ENCODE results near the gene CTDP1.

Gene CTDP1

GRCh38 chr18:79668203-79668602, 11.4 kb upstream of the CTDP1 start:
- no peaks in the 10 kb centered on the region for H3F3A ChIP-seq (ENCODE audit: insufficient read depth, low read length)
- H3K9me2 ChIP-seq (replicated peaks; ENCODE audit: insufficient read depth, low read length) = no peaks in the 10 kb centered on the region
- no peak overlapping the region for H3K27ac ChIP-seq (ENCODE audit: low read length)
- H3K27me3 ChIP-seq (replicated peaks; ENCODE audit: insufficient read depth, low read length) = no peaks in the 10 kb centered on the region
- H3K4me3 ChIP-seq (ENCODE audit: low read length) = no peak overlapping the region
- no peaks in the 10 kb centered on the region for H3K36me3 ChIP-seq (replicated peaks; ENCODE audit: insufficient read depth, low read length)
- H3K9me3 ChIP-seq (replicated peaks; ENCODE audit: insufficient read depth, low read length) = no peaks in the 10 kb centered on the region
- no peak overlapping the region for H3K9ac ChIP-seq (ENCODE audit: low read length)
- no peaks in the 10 kb centered on the region for H4K20me1 ChIP-seq (ENCODE audit: insufficient read depth, low read length)
- no peak overlapping the region for H2AFZ ChIP-seq (ENCODE audit: low read length)
- no peaks in the 10 kb centered on the region for H3K4me1 ChIP-seq (ENCODE audit: low read length)
- H3K4me2 ChIP-seq (ENCODE audit: low read depth, low read length) = no peak overlapping the region
- TF ChIP-seq EZH2 (optimal IDR thresholded peaks at IDR 0.05; ENCODE audit: low read depth, low read length) (no peak), EZH2phosphoT487 (IDR thresholded peaks at IDR 0.05; ENCODE audit: low read length) (no peak), CTCF (IDR thresholded peaks at IDR 0.05; ENCODE audit: low read length) (no peak)
- no peaks in the 10 kb centered on the region for H3K79me2 ChIP-seq (ENCODE audit: low read length)
- DNase-seq = no peak

- Histone ChIP-seq H3K27ac (ENCODE audit: low read length) (no peak overlapping the region), H3K79me2 (ENCODE audit: low read length) (no peaks in the 10 kb centered on the region), H3K9me3 (replicated peaks; ENCODE audit: insufficient read depth, low read length) (no peaks in the 10 kb centered on the region), H3K4me1 (ENCODE audit: low read length) (no peaks in the 10 kb centered on the region), H2AFZ (ENCODE audit: low read length) (no peak overlapping the region), H3K9ac (ENCODE audit: low read length) (no peak overlapping the region), H3K4me2 (ENCODE audit: low read depth, low read length) (no peak overlapping the region), H3F3A (ENCODE audit: insufficient read depth, low read length) (no peaks in the 10 kb centered on the region), H4K20me1 (ENCODE audit: insufficient read depth, low read length) (no peaks in the 10 kb centered on the region), H3K9me2 (replicated peaks; ENCODE audit: insufficient read depth, low read length) (no peaks in the 10 kb centered on the region), H3K4me3 (ENCODE audit: low read length) (no peak overlapping the region), H3K27me3 (replicated peaks; ENCODE audit: insufficient read depth, low read length) (no peaks in the 10 kb centered on the region), H3K36me3 (replicated peaks; ENCODE audit: insufficient read depth, low read length) (no peaks in the 10 kb centered on the region)
- DNase-seq = no peak
- TF ChIP-seq EZH2phosphoT487 (IDR thresholded peaks at IDR 0.05; ENCODE audit: low read length) = no peak
- TF ChIP-seq EZH2 (optimal IDR thresholded peaks at IDR 0.05; ENCODE audit: low read depth, low read length) = no peak
- no peak for TF ChIP-seq CTCF (IDR thresholded peaks at IDR 0.05; ENCODE audit: low read length)
Measured at GRCh38 chr18:79672490-79673276, 6.9 kb upstream of the CTDP1 start.

GRCh38 chr18:79677221-79677620, 2.4 kb upstream of the CTDP1 start:
- TF ChIP-seq EZH2phosphoT487 (IDR thresholded peaks at IDR 0.05; ENCODE audit: low read length) (no peak), EZH2 (optimal IDR thresholded peaks at IDR 0.05; ENCODE audit: low read depth, low read length) (no peak), CTCF (IDR thresholded peaks at IDR 0.05; ENCODE audit: low read length) (no peak)
- Histone ChIP-seq H3F3A (ENCODE audit: insufficient read depth, low read length) (no peaks in the 10 kb centered on the region), H3K27me3 (replicated peaks; ENCODE audit: insufficient read depth, low read length) (no peaks in the 10 kb centered on the region), H3K9me3 (replicated peaks; ENCODE audit: insufficient read depth, low read length) (no peaks in the 10 kb centered on the region), H3K27ac (ENCODE audit: low read length) (no peak overlapping the region), H3K4me3 (ENCODE audit: low read length) (no peak overlapping the region), H3K4me2 (ENCODE audit: low read depth, low read length) (no peak overlapping the region), H4K20me1 (ENCODE audit: insufficient read depth, low read length) (no peaks in the 10 kb centered on the region), H3K4me1 (ENCODE audit: low read length) (peaks cover 15% of the 10 kb centered on the region; the same call in 1 of the 2 replicates), H3K9ac (ENCODE audit: low read length) (no peak overlapping the region), H3K9me2 (replicated peaks; ENCODE audit: insufficient read depth, low read length) (no peaks in the 10 kb centered on the region), H2AFZ (ENCODE audit: low read length) (no peak overlapping the region), H3K36me3 (replicated peaks; ENCODE audit: insufficient read depth, low read length) (no peaks in the 10 kb centered on the region), H3K79me2 (ENCODE audit: low read length) (peaks cover 23% of the 10 kb centered on the region)
- DNase-seq = no peak

All from MM.1S (cell line).